Esophagus (tissue), 2 donors: Measurements from ENCODE around the gene ANKS1B. TPM values are rescaled to one million over a fixed set of nuclear protein-coding genes. Genes with fewer than 3 reads are reported as not detected.

ENCODE experiments used
- H3K27ac ChIP-seq, 2 donors: one replicate each; pipeline ENCODE4 v1.5.1; 2013; ENCODE audit warnings: low read depth in 2 of 2, mild to moderate bottlenecking in 2 of 2, inconsistent platforms in 1 of 2, low read length in 1 of 2, moderate library complexity in 1 of 2
- H3K27me3 ChIP-seq, 2 donors: one replicate each; pipeline ENCODE4 v1.6.1; 2013; ENCODE audit warnings: low read length in 2 of 2, control low read depth in 1 of 2, mild to moderate bottlenecking in 1 of 2; ENCODE audit not compliant: insufficient read depth in 2 of 2, control insufficient read depth in 1 of 2
- H3K36me3 ChIP-seq, 2 donors: one replicate each; pipeline ENCODE4 v1.6.1; 2013; ENCODE audit warnings: low read length in 1 of 2; ENCODE audit not compliant: control insufficient read depth in 2 of 2, insufficient read depth in 2 of 2
- H3K4me1 ChIP-seq, 2 donors: one replicate each; pipeline ENCODE4 v1.6.1; 2013; ENCODE audit warnings: low read length in 1 of 2; ENCODE audit not compliant: control insufficient read depth in 2 of 2, insufficient read depth in 2 of 2
- H3K4me3 ChIP-seq, 2 donors: one replicate each; pipeline ENCODE4 v1.5.1; 2013; ENCODE audit warnings: low read length in 2 of 2, mild to moderate bottlenecking in 2 of 2, low read depth in 1 of 2, moderate library complexity in 1 of 2
- H3K9me3 ChIP-seq, 2 donors: one replicate each; pipeline ENCODE4 v1.6.1; 2013; ENCODE audit warnings: mild to moderate bottlenecking in 2 of 2, low read depth in 1 of 2, low read length in 1 of 2, moderate library complexity in 1 of 2; ENCODE audit not compliant: control insufficient read depth in 2 of 2, insufficient read depth in 1 of 2
- WGBS, 2 donors: extraction: QIAGEN DNeasy Blood & Tissue Kit; methylation state at CpG; one replicate each; pipeline ENCODE4 v1.1.7; 2013; 5-methylcytosine and 5-hydroxymethylcytosine counted together
- polyA plus RNA-seq, 2 donors: library from polyadenylated mRNA; stranded (reverse); fragments of 200-250 nt; gene quantifications; one replicate each; pipeline ENCODE4 v1.2.3, GENCODE V29; 2013
- donor health status: healthy with polysubstance abuse.
- donor health status: Bipolar disorder and iron deficiency.

ANKS1B gene
- polyA plus RNA-seq, 2 donors = 0.85 to 1.0 TPM

- H3K9me3 ChIP-seq = no peaks in the 10 kb centered on the region
- H3K27me3 ChIP-seq = no peaks in the 10 kb centered on the region
- H3K4me1 ChIP-seq = peaks cover 0 to under 1% of the 10 kb centered on the region in 2 donors
- WGBS, 2 donors = 33 to 54% methylated on average over 4 of the region's 4 CpGs
- no peak overlapping the region for H3K4me3 ChIP-seq
- no peak overlapping the region for H3K27ac ChIP-seq
- H3K36me3 ChIP-seq = no peaks in the 10 kb centered on the region
Measured at GRCh38 chr12:99450036-99450630, 534.6 kb downstream of the ANKS1B start.

GRCh38 chr12:99444859-99445316 lies 539.8 kb downstream of the ANKS1B start:
- H3K4me1 ChIP-seq = no peaks in the 10 kb centered on the region
- H3K27ac ChIP-seq = no peak overlapping the region
- no peaks in the 10 kb centered on the region for H3K27me3 ChIP-seq
- H3K9me3 ChIP-seq = no peaks in the 10 kb centered on the region
- H3K4me3 ChIP-seq = no peak overlapping the region
- no peaks in the 10 kb centered on the region for H3K36me3 ChIP-seq

- H3K27me3 ChIP-seq = no peaks in the 10 kb centered on the region
- H3K36me3 ChIP-seq = no peaks in the 10 kb centered on the region
- no peaks in the 10 kb centered on the region for H3K4me1 ChIP-seq
- H3K4me3 ChIP-seq = no peak overlapping the region
- no peaks in the 10 kb centered on the region for H3K9me3 ChIP-seq
- H3K27ac ChIP-seq = no peak overlapping the region
- 58 to 71% methylated on average over 3 of the region's 3 CpGs for WGBS, 2 donors
Measured at GRCh38 chr12:99442758-99443157, 542.0 kb downstream of the ANKS1B start.

GRCh38 chr12:99439399-99439798 lies 545.3 kb downstream of the ANKS1B start:
- H3K36me3 ChIP-seq = no peaks in the 10 kb centered on the region
- H3K9me3 ChIP-seq = no peaks in the 10 kb centered on the region
- no peak overlapping the region for H3K27ac ChIP-seq
- no peak overlapping the region for H3K4me3 ChIP-seq
- H3K4me1 ChIP-seq = no peaks in the 10 kb centered on the region
- WGBS, 2 donors = 92 to 98% methylated on average over 1 of the region's 1 CpG
- no peaks in the 10 kb centered on the region for H3K27me3 ChIP-seq

- Histone ChIP-seq H3K27me3 (no peaks in the 10 kb centered on the region), H3K27ac (no peak overlapping the region), H3K9me3 (no peaks in the 10 kb centered on the region), H3K4me1 (no peaks in the 10 kb centered on the region), H3K36me3 (no peaks in the 10 kb centered on the region), H3K4me3 (no peak overlapping the region)
Measured at GRCh38 chr12:99436584-99436983, 548.2 kb downstream of the ANKS1B start.

GRCh38 chr12:99435095-99435791 lies 549.5 kb downstream of the ANKS1B start:
- WGBS, 2 donors = 85 to 89% methylated on average over 1 of the region's 1 CpG
- H3K4me3 ChIP-seq = no peak overlapping the region
- H3K27ac ChIP-seq = no peak overlapping the region
- H3K4me1 ChIP-seq = no peaks in the 10 kb centered on the region
- H3K27me3 ChIP-seq = no peaks in the 10 kb centered on the region
- H3K36me3 ChIP-seq = no peaks in the 10 kb centered on the region
- H3K9me3 ChIP-seq = no peaks in the 10 kb centered on the region

- Histone ChIP-seq H3K4me1 (no peaks in the 10 kb centered on the region), H3K27ac (no peak overlapping the region), H3K27me3 (no peaks in the 10 kb centered on the region), H3K4me3 (no peak overlapping the region), H3K36me3 (no peaks in the 10 kb centered on the region), H3K9me3 (no peaks in the 10 kb centered on the region)
- 94 to 98% methylated on average over 1 of the region's 1 CpG for WGBS, 2 donors
Measured at GRCh38 chr12:99433155-99433554, 551.6 kb downstream of the ANKS1B start.

GRCh38 chr12:99431203-99431602 lies 553.5 kb downstream of the ANKS1B start:
- no peaks in the 10 kb centered on the region for H3K27me3 ChIP-seq
- H3K27ac ChIP-seq = no peak overlapping the region
- 68 to 75% methylated on average over 2 of the region's 2 CpGs for WGBS, 2 donors
- H3K9me3 ChIP-seq = no peaks in the 10 kb centered on the region
- H3K36me3 ChIP-seq = no peaks in the 10 kb centered on the region
- no peaks in the 10 kb centered on the region for H3K4me1 ChIP-seq
- H3K4me3 ChIP-seq = no peak overlapping the region

- 65 to 68% methylated on average over 2 of the region's 2 CpGs for WGBS, 2 donors
- Histone ChIP-seq H3K27ac (no peak overlapping the region), H3K4me1 (no peaks in the 10 kb centered on the region), H3K4me3 (no peak overlapping the region), H3K9me3 (no peaks in the 10 kb centered on the region), H3K36me3 (no peaks in the 10 kb centered on the region), H3K27me3 (no peaks in the 10 kb centered on the region)
Measured at GRCh38 chr12:99427104-99427503, 557.6 kb downstream of the ANKS1B start.

- H3K27ac ChIP-seq = no peak overlapping the region
- no peak overlapping the region for H3K4me3 ChIP-seq
- H3K4me1 ChIP-seq = no peaks in the 10 kb centered on the region
- H3K36me3 ChIP-seq = no peaks in the 10 kb centered on the region
- H3K27me3 ChIP-seq = no peaks in the 10 kb centered on the region
- WGBS, 2 donors = 43 to 81% methylated on average over 3 of the region's 3 CpGs
- no peaks in the 10 kb centered on the region for H3K9me3 ChIP-seq
Measured at GRCh38 chr12:99418379-99418778, 566.4 kb downstream of the ANKS1B start.
